Measurements from ENCODE around the gene ANKRD63. TPM values are rescaled to one million over a fixed set of nuclear protein-coding genes. Genes with fewer than 3 reads are reported as not detected.

ANKRD63 gene
- total RNA-seq, 1 donor from 2014 or later: not detected

- no peak overlapping the region for H3K4me2 ChIP-seq
- Mint-ChIP-seq H3K4me3 (no peak overlapping the region), H3K36me3 (peaks cover 4% of the 10 kb centered on the region), H3K4me1 (peaks cover 25% of the 10 kb centered on the region), H3K27me3 (ENCODE audit: insufficient read depth, low read depth) (peaks cover 35% of the 10 kb centered on the region), H3K9me3 (peaks cover 4% of the 10 kb centered on the region), H3K27ac (no peak overlapping the region)
- H3K9ac ChIP-seq: no peak overlapping the region
- H2AFZ ChIP-seq (replicated peaks): no peak overlapping the region
- peaks cover 8% of the 10 kb centered on the region for H3F3A ChIP-seq (ENCODE audit: low read depth)
- H3K4me3 ChIP-seq: no peak overlapping the region
- peaks cover 8% of the 10 kb centered on the region for H3K4me1 ChIP-seq
- H3K79me2 ChIP-seq (ENCODE audit: low read depth): no peaks in the 10 kb centered on the region
- H3K9me3 ChIP-seq (ENCODE audit: low read depth): no peaks in the 10 kb centered on the region
- DNase-seq (ENCODE audit: low spot score): no peak
- H3K36me3 ChIP-seq: no peaks in the 10 kb centered on the region
- H3K27me3 ChIP-seq: peaks cover 55% of the 10 kb centered on the region
- H4K20me1 ChIP-seq (ENCODE audit: low read depth): no peaks in the 10 kb centered on the region
- TF ChIP-seq EZH2phosphoT487 (IDR thresholded peaks at IDR 0.05): no peak
- TF ChIP-seq EZH2 (IDR thresholded peaks at IDR 0.05): no peak
- TF ChIP-seq, protein P1, sequence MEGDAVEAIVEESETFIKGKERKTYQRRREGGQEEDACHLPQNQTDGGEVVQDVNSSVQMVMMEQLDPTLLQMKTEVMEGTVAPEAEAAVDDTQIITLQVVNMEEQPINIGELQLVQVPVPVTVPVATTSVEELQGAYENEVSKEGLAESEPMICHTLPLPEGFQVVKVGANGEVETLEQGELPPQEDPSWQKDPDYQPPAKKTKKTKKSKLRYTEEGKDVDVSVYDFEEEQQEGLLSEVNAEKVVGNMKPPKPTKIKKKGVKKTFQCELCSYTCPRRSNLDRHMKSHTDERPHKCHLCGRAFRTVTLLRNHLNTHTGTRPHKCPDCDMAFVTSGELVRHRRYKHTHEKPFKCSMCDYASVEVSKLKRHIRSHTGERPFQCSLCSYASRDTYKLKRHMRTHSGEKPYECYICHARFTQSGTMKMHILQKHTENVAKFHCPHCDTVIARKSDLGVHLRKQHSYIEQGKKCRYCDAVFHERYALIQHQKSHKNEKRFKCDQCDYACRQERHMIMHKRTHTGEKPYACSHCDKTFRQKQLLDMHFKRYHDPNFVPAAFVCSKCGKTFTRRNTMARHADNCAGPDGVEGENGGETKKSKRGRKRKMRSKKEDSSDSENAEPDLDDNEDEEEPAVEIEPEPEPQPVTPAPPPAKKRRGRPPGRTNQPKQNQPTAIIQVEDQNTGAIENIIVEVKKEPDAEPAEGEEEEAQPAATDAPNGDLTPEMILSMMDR (IDR thresholded peaks at IDR 0.05): no peak
- H3K27ac ChIP-seq: no peak overlapping the region
Measured at GRCh38 chr15:40250304-40250656, 32.6 kb downstream of the ANKRD63 start.

DNA sequence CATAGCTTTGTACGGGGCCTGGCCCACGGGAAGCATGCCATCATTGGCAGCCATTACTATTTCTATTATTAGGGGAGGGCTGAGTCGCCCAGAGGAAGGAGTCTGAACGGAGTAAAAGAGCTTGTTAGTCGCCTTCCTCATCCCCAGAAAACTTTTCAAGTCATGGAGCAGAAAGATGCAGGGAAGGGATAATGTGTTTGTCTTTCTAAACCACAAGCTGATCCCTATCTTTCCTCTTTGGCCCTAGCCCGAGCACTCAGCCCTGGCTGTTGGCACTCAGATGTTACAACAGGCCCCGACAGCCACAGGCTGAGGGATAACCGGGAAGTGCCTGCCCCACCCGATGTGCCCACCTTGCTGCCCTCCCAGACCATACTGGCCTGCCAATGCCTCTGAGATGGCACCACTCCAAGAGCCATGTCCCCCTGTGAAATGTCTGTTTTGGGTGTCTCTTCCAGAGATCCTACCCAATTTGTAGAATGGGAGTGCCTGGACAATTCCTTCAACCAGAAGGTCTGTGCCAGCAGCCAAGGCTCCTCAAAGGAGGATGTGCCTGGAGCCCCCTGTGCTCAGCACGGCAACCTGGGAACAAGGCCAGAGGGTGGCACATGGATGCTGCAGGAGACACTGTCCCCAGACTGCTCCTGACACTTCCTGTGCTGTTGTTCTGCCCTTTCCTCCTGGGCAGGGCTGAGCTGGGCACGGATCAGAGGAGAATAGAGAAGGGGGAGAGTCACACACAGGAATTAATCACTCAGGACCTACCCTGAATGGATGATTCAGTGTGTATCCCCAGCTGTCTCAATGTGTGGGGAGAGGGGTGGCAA is 33.2 kb downstream of the ANKRD63 start:
- H3K27me3 ChIP-seq: peaks cover 49% of the 10 kb centered on the region
- H3K27ac ChIP-seq: no peak overlapping the region
- H4K20me1 ChIP-seq (ENCODE audit: low read depth): no peaks in the 10 kb centered on the region
- H2AFZ ChIP-seq (replicated peaks): no peak overlapping the region
- Mint-ChIP-seq H3K4me1 (peaks cover 28% of the 10 kb centered on the region), H3K27me3 (ENCODE audit: insufficient read depth, low read depth) (peaks cover 36% of the 10 kb centered on the region), H3K4me3 (no peak overlapping the region), H3K36me3 (peaks cover 4% of the 10 kb centered on the region), H3K9me3 (peaks cover 4% of the 10 kb centered on the region), H3K27ac (no peak overlapping the region)
- peaks cover 8% of the 10 kb centered on the region for H3F3A ChIP-seq (ENCODE audit: low read depth)
- H3K79me2 ChIP-seq (ENCODE audit: low read depth): no peaks in the 10 kb centered on the region
- no peak for TF ChIP-seq EZH2 (IDR thresholded peaks at IDR 0.05)
- TF ChIP-seq, protein P1 (IDR thresholded peaks at IDR 0.05): no peak
- no peak for TF ChIP-seq EZH2phosphoT487 (IDR thresholded peaks at IDR 0.05)
- H3K4me1 ChIP-seq: peaks cover 8% of the 10 kb centered on the region
- H3K9me3 ChIP-seq (ENCODE audit: low read depth): no peaks in the 10 kb centered on the region
- DNase-seq (ENCODE audit: low spot score): no peak
- no peak overlapping the region for H3K9ac ChIP-seq
- H3K4me2 ChIP-seq: no peak overlapping the region
- no peaks in the 10 kb centered on the region for H3K36me3 ChIP-seq
- no peak overlapping the region for H3K4me3 ChIP-seq

- Mint-ChIP-seq H3K27ac (no peak overlapping the region), H3K9me3 (no peaks in the 10 kb centered on the region), H3K36me3 (no peaks in the 10 kb centered on the region), H3K4me1 (peaks cover 26% of the 10 kb centered on the region), H3K27me3 (ENCODE audit: insufficient read depth, low read depth) (peaks cover 21% of the 10 kb centered on the region), H3K4me3 (no peak overlapping the region)
- H2AFZ ChIP-seq (replicated peaks): no peak overlapping the region
- H3K9me3 ChIP-seq (ENCODE audit: low read depth): no peaks in the 10 kb centered on the region
- no peaks in the 10 kb centered on the region for H3K79me2 ChIP-seq (ENCODE audit: low read depth)
- no peak overlapping the region for H3K4me2 ChIP-seq
- DNase-seq (ENCODE audit: low spot score): no peak
- peaks cover 34% of the 10 kb centered on the region for H3K27me3 ChIP-seq
- no peaks in the 10 kb centered on the region for H4K20me1 ChIP-seq (ENCODE audit: low read depth)
- H3K27ac ChIP-seq: no peak overlapping the region
- H3K36me3 ChIP-seq: no peaks in the 10 kb centered on the region
- H3K9ac ChIP-seq: no peak overlapping the region
- peaks cover 8% of the 10 kb centered on the region for H3F3A ChIP-seq (ENCODE audit: low read depth)
- TF ChIP-seq, protein P1 (IDR thresholded peaks at IDR 0.05): no peak
- TF ChIP-seq EZH2 (IDR thresholded peaks at IDR 0.05): no peak
- H3K4me3 ChIP-seq: no peak overlapping the region
- peaks cover 8% of the 10 kb centered on the region for H3K4me1 ChIP-seq
Measured at GRCh38 chr15:40248006-40248783, 34.7 kb downstream of the ANKRD63 start.
